ENCODE measurements around the gene QKI. TPM values are rescaled to one million over a fixed set of nuclear protein-coding genes. Genes with fewer than 3 reads are reported as not detected.

QKI gene
- total and polyA plus RNA-seq, 2 of the 8 experiments (the other 6 are each of a cell fraction or from before 2014, with no cell fraction given), result 181 to 183 TPM

- no peak overlapping the region for H4K5ac ChIP-seq (ENCODE audit: insufficient read length, low read depth, low read length)
- ChIA-PET POLR2A (ENCODE audit: partially characterized antibody) (interaction anchor here (0.7 kb wide), 1 partner anchor 24 kb away, joined by 3 read pairs; no protein-coding TSS in a partner anchor), CTCF (ENCODE audit: partially characterized antibody) (interaction anchor here (0.8 to 1.4 kb wide), 2 partner anchors 109 to 176 kb away, joined by 3 read pairs; no protein-coding TSS in a partner anchor)
- H2AFZ ChIP-seq (ENCODE audit: low read length), result no peak overlapping the region
- no peak overlapping the region for H3K27ac ChIP-seq (ENCODE audit: low read depth, low read length)
- TF ChIP-seq CBX8 (IDR thresholded peaks at IDR 0.05; ENCODE audit: borderline replicate concordance, low read depth, low read length) (no peak), SUZ12 (IDR thresholded peaks at IDR 0.05; ENCODE audit: low read length) (no peak)
- DNase-seq (ENCODE audit: low read depth in 1 of 2, low spot score in 2 of 2) (no peak), FAIRE-seq (no peak)
- H3K23me2 ChIP-seq (ENCODE audit: low read depth, low read length), result no peaks in the 10 kb centered on the region
- H4K20me1 ChIP-seq (replicated peaks in 1 of 2; ENCODE audit: control insufficient read depth in 1 of 2, insufficient read depth in 2 of 2, low read length in 2 of 2), result no peaks in the 10 kb centered on the region
- no peak overlapping the region for H4K8ac ChIP-seq (ENCODE audit: extremely low read depth, insufficient read depth, low read length)
- no peak overlapping the region for H3K23ac ChIP-seq (ENCODE audit: insufficient read length)
- H3K14ac ChIP-seq (ENCODE audit: insufficient read length), result no peak overlapping the region
- no peak overlapping the region for H3K4me2 ChIP-seq (ENCODE audit: insufficient read depth in 1 of 2, low read depth in 2 of 2, low read length in 2 of 2)
- H2BK12ac ChIP-seq (ENCODE audit: low read depth, low read length), result no peak overlapping the region
- H3K9ac ChIP-seq (replicated peaks in 1 of 4; ENCODE audit: extremely low read depth in 1 of 4, low read depth in 3 of 4, low read length in 3 of 4), result no peak overlapping the region
- H3K56ac ChIP-seq (replicated peaks; ENCODE audit: insufficient read length, low read depth, low read length), result no peak overlapping the region
- H2BK120ac ChIP-seq (replicated peaks; ENCODE audit: low read depth, low read length), result no peak overlapping the region
- H3K4me1 ChIP-seq (replicated peaks in 1 of 4; ENCODE audit: control insufficient read depth in 3 of 4, insufficient read depth in 4 of 4, low read length in 3 of 4), result no peaks in the 10 kb centered on the region; a peak in 1 of 7 replicates
- H3K18ac ChIP-seq (ENCODE audit: extremely low read depth, low read length), result no peak overlapping the region
- 90% methylated on average over 14 of the region's 14 CpGs; no CpG with 5 or more reads in 1 of the 2 experiments for whole genome bisulfite sequencing, 2 experiments (ENCODE audit: extremely low coverage in 1 of 2, insufficient coverage in 1 of 2, insufficient read length in 1 of 2, insufficient replicate concordance in 2 of 2, low coverage in 1 of 2, low lambda C conversion rate in 2 of 2, missing lambda C conversion rate in 1 of 2)
- H2BK20ac ChIP-seq (ENCODE audit: low read length), result no peak overlapping the region
- no peaks in the 10 kb centered on the region for H3K79me2 ChIP-seq (ENCODE audit: control insufficient read depth in 1 of 2, insufficient read depth in 2 of 2, low read length in 2 of 2)
- H2BK5ac ChIP-seq (ENCODE audit: low read depth, low read length), result no peak overlapping the region
- H3K4me3 ChIP-seq (ENCODE audit: extremely low read depth in 1 of 4, insufficient read depth in 2 of 4, low read depth in 3 of 4, low read length in 4 of 4), result no peak overlapping the region
- H3K27me3 ChIP-seq (replicated peaks in 1 of 4; ENCODE audit: control insufficient read depth in 3 of 4, extremely low read depth in 1 of 4, insufficient read depth in 3 of 4, low read length in 3 of 4), result no peaks in the 10 kb centered on the region
- H3K4ac ChIP-seq (replicated peaks; ENCODE audit: insufficient read length, low read depth, low read length), result no peak overlapping the region
- no peaks in the 10 kb centered on the region for H3K79me1 ChIP-seq (ENCODE audit: low read depth, low read length)
- no peak overlapping the region for H2BK15ac ChIP-seq (ENCODE audit: low read length)
- H4K91ac ChIP-seq (replicated peaks; ENCODE audit: insufficient read length, low read length), result no peak overlapping the region
- no peak overlapping the region; the same call in 1 of the 2 replicates for H2AK5ac ChIP-seq (ENCODE audit: low read depth, low read length)
- H3K9me3 ChIP-seq (ENCODE audit: insufficient read depth in 2 of 2, low read depth in 1 of 2, low read length in 1 of 2), result no peaks in the 10 kb centered on the region
- H3K36me3 ChIP-seq (ENCODE audit: control insufficient read depth in 2 of 4, insufficient read depth in 4 of 4, low read length in 3 of 4), result no peaks in the 10 kb centered on the region
Observed at GRCh38 chr6:163602851-163603250, 188.3 kb downstream of the QKI start.
